DMS 273 (cell line): ENCODE data around the gene SFXN1.
"Not testable (repeated sequence)": the region's sequence is repeated elsewhere in the genome, so short reads cannot be mapped to it uniquely, and the experiment has no call there.

Experiments used
- DNase-seq: peaks from one replicate; lab custom pipeline; 2025; ENCODE audit not compliant: unreplicated experiment; lab: John Stamatoyannopoulos, UW

The SFXN1 gene

GRCh38 chr5:175478384-175479124, at the start of gene SFXN1:
Gene SFXN1, plus strand, starts transcription at chr5:175478560. Its CDS starts 13,544 bp downstream, at chr5:175492104.
- DNase-seq = peak; percentile 95

GRCh38 chr5:175434800-175435199, 43.6 kb upstream of the SFXN1 start:
- no peak for DNase-seq

- DNase-seq = no peak
Observed at GRCh38 chr5:175436359-175436758, 42.0 kb upstream of the SFXN1 start.

GRCh38 chr5:175438234-175438857, 40.0 kb upstream of the SFXN1 start:
- no peak for DNase-seq

GRCh38 chr5:175443514-175444059, 34.8 kb upstream of the SFXN1 start:
- DNase-seq = peak; percentile 38

GRCh38 chr5:175444060-175444904, 34.1 kb upstream of the SFXN1 start, which contains the start of gene DRD1:
Gene DRD1, minus strand, starts transcription at chr5:175444182. Its CDS starts 1,083 bp downstream, at chr5:175443099.
- peak; percentile 83 for DNase-seq

- DNase-seq = no peak
Observed at GRCh38 chr5:175444905-175445456, 33.4 kb upstream of the SFXN1 start.

- DNase-seq = not testable (repeated sequence)
Observed at GRCh38 chr5:175446378-175446777, 32.0 kb upstream of the SFXN1 start.

GRCh38 chr5:175447571-175447970, 30.8 kb upstream of the SFXN1 start:
- DNase-seq = no peak

GRCh38 chr5:175448276-175448675, 30.1 kb upstream of the SFXN1 start:
- no peak for DNase-seq

- DNase-seq = no peak
Observed at GRCh38 chr5:175452166-175452565, 26.2 kb upstream of the SFXN1 start.

- DNase-seq = not testable (repeated sequence)
Observed at GRCh38 chr5:175454338-175454737, 24.0 kb upstream of the SFXN1 start.

GRCh38 chr5:175456105-175456742, 22.1 kb upstream of the SFXN1 start:
- DNase-seq = no peak

GRCh38 chr5:175457466-175457865, 20.9 kb upstream of the SFXN1 start:
- DNase-seq = peak; percentile 21

- DNase-seq = peak; percentile 54
Observed at GRCh38 chr5:175460126-175460525, 18.2 kb upstream of the SFXN1 start.

GRCh38 chr5:175460552-175460951, 17.8 kb upstream of the SFXN1 start:
- no peak for DNase-seq

GRCh38 chr5:175461370-175461769, 17.0 kb upstream of the SFXN1 start:
- no peak for DNase-seq

GRCh38 chr5:175463641-175464040, 14.7 kb upstream of the SFXN1 start:
- DNase-seq = no peak

GRCh38 chr5:175464074-175464941, 14.1 kb upstream of the SFXN1 start:
- DNase-seq = peak; percentile 80

- no peak for DNase-seq
Observed at GRCh38 chr5:175464942-175465233, 13.5 kb upstream of the SFXN1 start.
